ENCODE measurements around the gene CASK.

Gene CASK

GRCh38 chrX:41602816-41603345 is 320.5 kb downstream of the CASK start:
- H3K36me3 ChIP-seq (ENCODE audit: control insufficient read depth in 1 of 2, insufficient read depth in 2 of 2, low read length in 2 of 2), result no peaks in the 10 kb centered on the region
- H3K18ac ChIP-seq (ENCODE audit: low read length), result no peak overlapping the region
- no peak overlapping the region for H3K4ac ChIP-seq (ENCODE audit: low read depth, low read length)
- H2BK5ac ChIP-seq (ENCODE audit: low read depth, low read length, poor library complexity), result no peak overlapping the region
- no peak overlapping the region for H2BK12ac ChIP-seq (ENCODE audit: low read length)
- H3K14ac ChIP-seq (ENCODE audit: low read length), result no peak overlapping the region
- no CpG with 5 or more reads among the region's 2 CpGs for WGBS (ENCODE audit: extremely low coverage, insufficient coverage, insufficient read length)
- no peaks in the 10 kb centered on the region for H3K9me3 ChIP-seq (ENCODE audit: insufficient read depth, low read depth, low read length)
- no peak overlapping the region for H3K27ac ChIP-seq (ENCODE audit: low read depth, low read length)
- H2BK120ac ChIP-seq (ENCODE audit: insufficient read depth, low read length, poor library complexity), result no peak overlapping the region
- H2AFZ ChIP-seq (ENCODE audit: insufficient read depth, low read length, poor library complexity), result no peak overlapping the region
- DNase-seq, result no peak
- no peak overlapping the region for H3K23ac ChIP-seq (ENCODE audit: low read length)
- no peaks in the 10 kb centered on the region for H3K27me3 ChIP-seq (ENCODE audit: insufficient read depth, low read length)
- H3K4me1 ChIP-seq (ENCODE audit: control insufficient read depth in 1 of 2, insufficient read depth in 2 of 2, low read length in 2 of 2), result no peaks in the 10 kb centered on the region
- no peak overlapping the region for H3K4me3 ChIP-seq (ENCODE audit: low read depth, low read length)
- H2AK5ac ChIP-seq (ENCODE audit: low read length), result no peak overlapping the region
- no peak overlapping the region for H4K91ac ChIP-seq (ENCODE audit: low read depth, low read length)
- no peak overlapping the region for H3K9ac ChIP-seq (ENCODE audit: low read length)
- no peak overlapping the region for H4K12ac ChIP-seq (ENCODE audit: low read depth, low read length)
- H4K8ac ChIP-seq (ENCODE audit: low read depth, low read length), result no peak overlapping the region
- H3K79me2 ChIP-seq (ENCODE audit: control insufficient read depth, insufficient read depth, low read length, poor library complexity), result no peaks in the 10 kb centered on the region
- H3K4me2 ChIP-seq (ENCODE audit: low read length), result no peak overlapping the region
- H3K79me1 ChIP-seq (ENCODE audit: low read length), result no peaks in the 10 kb centered on the region

GRCh38 chrX:41600291-41600690 is 323.1 kb downstream of the CASK start:
- Histone ChIP-seq H3K4ac (ENCODE audit: low read depth, low read length) (no peak overlapping the region), H3K18ac (ENCODE audit: low read length) (no peak overlapping the region), H2BK5ac (ENCODE audit: low read depth, low read length, poor library complexity) (no peak overlapping the region), H4K91ac (ENCODE audit: low read depth, low read length) (no peak overlapping the region), H3K9me3 (ENCODE audit: insufficient read depth, low read depth, low read length) (no peaks in the 10 kb centered on the region), H2AK5ac (ENCODE audit: low read length) (no peak overlapping the region), H3K4me3 (ENCODE audit: low read depth, low read length) (no peak overlapping the region), H3K79me1 (ENCODE audit: low read length) (no peaks in the 10 kb centered on the region), H3K23ac (ENCODE audit: low read length) (no peak overlapping the region), H3K27ac (ENCODE audit: low read depth, low read length) (no peak overlapping the region), H3K14ac (ENCODE audit: low read length) (no peak overlapping the region), H3K79me2 (ENCODE audit: control insufficient read depth, insufficient read depth, low read length, poor library complexity) (no peaks in the 10 kb centered on the region), H3K27me3 (ENCODE audit: insufficient read depth, low read length) (no peaks in the 10 kb centered on the region), H2AFZ (ENCODE audit: insufficient read depth, low read length, poor library complexity) (no peak overlapping the region), H2BK12ac (ENCODE audit: low read length) (no peak overlapping the region), H2BK120ac (ENCODE audit: insufficient read depth, low read length, poor library complexity) (no peak overlapping the region), H3K4me1 (ENCODE audit: control insufficient read depth in 1 of 2, insufficient read depth in 2 of 2, low read length in 2 of 2) (no peaks in the 10 kb centered on the region), H3K36me3 (ENCODE audit: control insufficient read depth in 1 of 2, insufficient read depth in 2 of 2, low read length in 2 of 2) (no peaks in the 10 kb centered on the region), H4K8ac (ENCODE audit: low read depth, low read length) (no peak overlapping the region), H3K4me2 (ENCODE audit: low read length) (no peak overlapping the region), H4K12ac (ENCODE audit: low read depth, low read length) (no peak overlapping the region), H3K9ac (ENCODE audit: low read length) (no peak overlapping the region)
- WGBS (ENCODE audit: extremely low coverage, insufficient coverage, insufficient read length), result no CpG with 5 or more reads among the region's 2 CpGs
- DNase-seq, result peak in 1 of 2 donors; percentile 4

DNA sequence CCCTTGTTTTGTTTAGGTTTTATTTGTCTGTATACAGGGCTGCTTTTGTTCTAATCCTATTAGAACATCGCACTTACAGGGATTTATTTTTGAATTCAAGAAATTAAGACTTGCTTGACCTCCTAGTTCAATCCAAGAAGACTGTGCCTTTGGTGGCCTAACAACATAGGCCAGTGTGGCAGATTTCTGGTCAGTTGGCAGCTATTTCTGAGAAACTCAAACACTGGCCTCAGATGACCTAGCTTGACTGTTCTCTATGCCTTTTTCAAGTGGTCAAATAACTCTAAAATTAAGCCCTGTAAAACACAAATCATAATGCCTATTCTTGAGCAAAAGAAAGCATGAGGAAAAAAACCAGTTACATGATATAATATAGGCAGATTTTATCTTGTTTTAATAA is 323.8 kb downstream of the CASK start:
- Histone ChIP-seq H4K12ac (ENCODE audit: low read depth, low read length) (no peak overlapping the region), H3K27me3 (ENCODE audit: insufficient read depth, low read length) (no peaks in the 10 kb centered on the region), H4K8ac (ENCODE audit: low read depth, low read length) (no peak overlapping the region), H3K27ac (ENCODE audit: low read depth, low read length) (no peak overlapping the region), H2BK5ac (ENCODE audit: low read depth, low read length, poor library complexity) (no peak overlapping the region), H3K9me3 (ENCODE audit: insufficient read depth, low read depth, low read length) (no peaks in the 10 kb centered on the region), H2AK5ac (ENCODE audit: low read length) (no peak overlapping the region), H3K79me1 (ENCODE audit: low read length) (no peaks in the 10 kb centered on the region), H3K9ac (ENCODE audit: low read length) (no peak overlapping the region), H2BK120ac (ENCODE audit: insufficient read depth, low read length, poor library complexity) (no peak overlapping the region), H3K4me1 (ENCODE audit: control insufficient read depth in 1 of 2, insufficient read depth in 2 of 2, low read length in 2 of 2) (no peaks in the 10 kb centered on the region), H4K91ac (ENCODE audit: low read depth, low read length) (no peak overlapping the region), H3K4me2 (ENCODE audit: low read length) (no peak overlapping the region), H3K18ac (ENCODE audit: low read length) (no peak overlapping the region), H3K4ac (ENCODE audit: low read depth, low read length) (no peak overlapping the region), H2AFZ (ENCODE audit: insufficient read depth, low read length, poor library complexity) (no peak overlapping the region), H3K4me3 (ENCODE audit: low read depth, low read length) (no peak overlapping the region), H3K23ac (ENCODE audit: low read length) (no peak overlapping the region), H3K14ac (ENCODE audit: low read length) (no peak overlapping the region), H3K36me3 (ENCODE audit: control insufficient read depth in 1 of 2, insufficient read depth in 2 of 2, low read length in 2 of 2) (no peaks in the 10 kb centered on the region), H3K79me2 (ENCODE audit: control insufficient read depth, insufficient read depth, low read length, poor library complexity) (no peaks in the 10 kb centered on the region), H2BK12ac (ENCODE audit: low read length) (no peak overlapping the region)
- WGBS (ENCODE audit: extremely low coverage, insufficient coverage, insufficient read length), result no CpG with 5 or more reads among the region's 1 CpG
- DNase-seq, result no peak

- no peak overlapping the region for H2BK12ac ChIP-seq (ENCODE audit: low read length)
- H3K9me3 ChIP-seq (ENCODE audit: insufficient read depth, low read depth, low read length), result no peaks in the 10 kb centered on the region
- H3K79me1 ChIP-seq (ENCODE audit: low read length), result no peaks in the 10 kb centered on the region
- no peaks in the 10 kb centered on the region for H3K36me3 ChIP-seq (ENCODE audit: control insufficient read depth in 1 of 2, insufficient read depth in 2 of 2, low read length in 2 of 2)
- H3K4ac ChIP-seq (ENCODE audit: low read depth, low read length), result no peak overlapping the region
- no peak overlapping the region for H3K27ac ChIP-seq (ENCODE audit: low read depth, low read length)
- no peak overlapping the region for H4K8ac ChIP-seq (ENCODE audit: low read depth, low read length)
- no peaks in the 10 kb centered on the region for H3K4me1 ChIP-seq (ENCODE audit: control insufficient read depth in 1 of 2, insufficient read depth in 2 of 2, low read length in 2 of 2)
- no peak overlapping the region for H3K9ac ChIP-seq (ENCODE audit: low read length)
- H3K4me2 ChIP-seq (ENCODE audit: low read length), result no peak overlapping the region
- no peak overlapping the region for H3K23ac ChIP-seq (ENCODE audit: low read length)
- no peaks in the 10 kb centered on the region for H3K27me3 ChIP-seq (ENCODE audit: insufficient read depth, low read length)
- no peak overlapping the region for H2BK120ac ChIP-seq (ENCODE audit: insufficient read depth, low read length, poor library complexity)
- H4K12ac ChIP-seq (ENCODE audit: low read depth, low read length), result no peak overlapping the region
- H2AK5ac ChIP-seq (ENCODE audit: low read length), result no peak overlapping the region
- H2BK5ac ChIP-seq (ENCODE audit: low read depth, low read length, poor library complexity), result no peak overlapping the region
- H4K91ac ChIP-seq (ENCODE audit: low read depth, low read length), result no peak overlapping the region
- H3K14ac ChIP-seq (ENCODE audit: low read length), result no peak overlapping the region
- H3K4me3 ChIP-seq (ENCODE audit: low read depth, low read length), result no peak overlapping the region
- H3K18ac ChIP-seq (ENCODE audit: low read length), result no peak overlapping the region
- no peaks in the 10 kb centered on the region for H3K79me2 ChIP-seq (ENCODE audit: control insufficient read depth, insufficient read depth, low read length, poor library complexity)
- no CpG with 5 or more reads among the region's 3 CpGs for WGBS (ENCODE audit: extremely low coverage, insufficient coverage, insufficient read length)
- DNase-seq, result no peak
- H2AFZ ChIP-seq (ENCODE audit: insufficient read depth, low read length, poor library complexity), result no peak overlapping the region
Measured at GRCh38 chrX:41596596-41596995, 326.8 kb downstream of the CASK start.
